ENCODE results near the gene IL3. TPM values are rescaled to one million over a fixed set of nuclear protein-coding genes. Genes with fewer than 3 reads are reported as not detected.
A peak's percentile ranks its signal among the peaks of the same experiment; 100 is the strongest.
"Not testable (repeated sequence)": the region's sequence is repeated elsewhere in the genome, so short reads cannot be mapped to it uniquely, and the experiment has no call there.

Gene IL3
- total RNA-seq, 1 experiment from 2014 or later, result not detected

- DNase-seq (ENCODE audit: low read depth), result no peak
Observed at GRCh38 chr5:132093271-132093670, 32.8 kb downstream of the IL3 start.

- peak; percentile 96 for DNase-seq (ENCODE audit: low read depth)
Observed at GRCh38 chr5:132094393-132095076, 34.1 kb downstream of the IL3 start.

GRCh38 chr5:132095077-132095410 lies 34.6 kb downstream of the IL3 start:
- DNase-seq (ENCODE audit: low read depth), result no peak

GRCh38 chr5:132095424-132095972 lies 35.0 kb downstream of the IL3 start:
- DNase-seq (ENCODE audit: low read depth), result no peak

GRCh38 chr5:132096904-132097303 lies 36.4 kb downstream of the IL3 start:
- no peak for DNase-seq (ENCODE audit: low read depth)

GRCh38 chr5:132098151-132098594 lies 37.7 kb downstream of the IL3 start:
- peak; percentile 60 for DNase-seq (ENCODE audit: low read depth)

GRCh38 chr5:132098621-132099020 lies 38.2 kb downstream of the IL3 start:
- DNase-seq (ENCODE audit: low read depth), result no peak

GRCh38 chr5:132099076-132099748 lies 38.8 kb downstream of the IL3 start:
- no peak for DNase-seq (ENCODE audit: low read depth)

GRCh38 chr5:132099905-132100304 lies 39.5 kb downstream of the IL3 start:
- no peak for DNase-seq (ENCODE audit: low read depth)

GRCh38 chr5:132100672-132101261 lies 40.3 kb downstream of the IL3 start:
- DNase-seq (ENCODE audit: low read depth), result no peak

- no peak for DNase-seq (ENCODE audit: low read depth)
Observed at GRCh38 chr5:132101385-132101880, 41.0 kb downstream of the IL3 start.

GRCh38 chr5:132102101-132102701 lies 41.7 kb downstream of the IL3 start:
- peak; percentile 79 for DNase-seq (ENCODE audit: low read depth)

GRCh38 chr5:132102944-132103331 lies 42.5 kb downstream of the IL3 start:
- DNase-seq (ENCODE audit: low read depth), result no peak

- peak; percentile 97 for DNase-seq (ENCODE audit: low read depth)
Observed at GRCh38 chr5:132103332-132103951, 43.0 kb downstream of the IL3 start.

- DNase-seq (ENCODE audit: low read depth), result peak; percentile 52
Observed at GRCh38 chr5:132103969-132104391, 43.5 kb downstream of the IL3 start.

- DNase-seq (ENCODE audit: low read depth), result peak; percentile 80
Observed at GRCh38 chr5:132104556-132104955, 44.1 kb downstream of the IL3 start.

GRCh38 chr5:132105688-132106087 lies 45.2 kb downstream of the IL3 start:
- no peak for DNase-seq (ENCODE audit: low read depth)

- DNase-seq (ENCODE audit: low read depth), result not testable (repeated sequence)
Observed at GRCh38 chr5:132108495-132108894, 48.0 kb downstream of the IL3 start.

GRCh38 chr5:132108957-132109356 lies 48.5 kb downstream of the IL3 start:
- DNase-seq (ENCODE audit: low read depth), result not testable (repeated sequence)

- no peak for DNase-seq (ENCODE audit: low read depth)
Observed at GRCh38 chr5:132109494-132110053, 49.1 kb downstream of the IL3 start.

- no peak for DNase-seq (ENCODE audit: low read depth)
Observed at GRCh38 chr5:132110195-132110594, 49.7 kb downstream of the IL3 start.
